Right lobe of liver (tissue), 6 donors: ENCODE data around the gene LRCH1. TPM values are rescaled to one million over a fixed set of nuclear protein-coding genes. Genes with fewer than 3 reads are reported as not detected.

Experiments
- ATAC-seq, 4 donors: fragments of 200-7000 bp; cut with Tn5 transposase; one replicate each; pipeline ENCODE4 v1.9.1; 2020; ENCODE audit warnings: mild to moderate bottlenecking in 4 of 4, moderate library complexity in 4 of 4
- DNase-seq, 3 donors: peaks; one replicate each; pipeline ENCODE4 v3.0.0-alpha.2; 2020
- H3K27ac ChIP-seq, 3 donors: fragments of 200-600 bp; one replicate each; pipeline ENCODE4 v1.8.0; 2022
- H3K27me3 ChIP-seq, 2 donors: fragments of 200-600 bp; one replicate each; pipeline ENCODE4 v1.8.0; 2022
- H3K36me3 ChIP-seq, 4 donors: fragments of 200-600 bp; sonication (generic) in 1 of 4; one replicate each; pipeline versions ENCODE4 v1.5.1 to v1.8.0; 2017 to 2022; ENCODE audit warnings: control low read depth in 1 of 4
- H3K4me1 ChIP-seq, 4 donors: fragments of 200-600 bp; sonication (generic) in 1 of 4; one replicate each; pipeline versions ENCODE4 v1.5.1 to v1.8.0; 2017 to 2022; ENCODE audit warnings: control low read depth in 1 of 4
- H3K4me3 ChIP-seq, 3 donors: fragments of 200-600 bp; one replicate each; pipeline ENCODE4 v1.8.0; 2022
- H3K9me3 ChIP-seq, 4 donors: fragments of 200-600 bp; sonication (generic) in 1 of 4; one replicate each; pipeline versions ENCODE4 v1.5.1 to v1.8.0; 2017 to 2022; ENCODE audit warnings: control low read depth in 1 of 4
- POLR2A ChIP-seq: fragments of 450-650 bp; IDR thresholded peaks from one replicate; pipeline ENCODE4 v1.6.1; 2017; ENCODE audit warnings: antibody characterized with exemption, mild to moderate bottlenecking
- WGBS: methylation state at CpG from one replicate; pipeline ENCODE4 v1.1.6; 2018; ENCODE audit warnings: low coverage, low lambda C conversion rate; ENCODE audit not compliant: insufficient coverage; ENCODE audit errors: missing lambda C conversion rate; 5-methylcytosine and 5-hydroxymethylcytosine counted together
- intact Hi-C, 2 donors: fragments of 100-400 bp; cut with DNase I; formaldehyde crosslinking; loops; one replicate each; pipeline versions ENCODE4 v1.11.2 to v1.14.1; 2022
- total RNA-seq, 6 experiments: library from RNA; depleted of rRNA in 2 of 6; stranded (reverse); fragments of >200 nt in 2 of 6; fragmentation: NEBNext Ultra II Directional in 3 of 6; extraction: Animal tissue kit (Norgen Biotek cat#: 25700) in 3 of 6; gene quantifications; one replicate each; pipeline versions ENCODE4 v1.1.0 to v1.2.4, GENCODE V29; 2016 to 2023
- TF ChIP-seq, protein P1 (sequence below), 4 donors: fragments of 200-600 bp in 3 of 4; fragments of 450-650 bp in 1 of 4; IDR thresholded peaks; one replicate each; pipeline versions ENCODE4 v1.5.1 to v1.8.0; 2016 to 2022; ENCODE audit warnings: antibody characterized with exemption in 4 of 4, mild to moderate bottlenecking in 2 of 4
- donor health status: DM: no; HTN: yes; CAD: no.
- donor health status: DM: no; HTN: no; CAD: no.
- donor health status: DM: no; HTN: no; CAD: no.
- donor health status: DM: no; HTN: yes; CAD: no.
- donor health status: DM: no; HTN: yes; CAD: no.

Gene LRCH1
- total RNA-seq, 6 experiments from 2014 or later = 5.4 to 9.6 (median 7.7) TPM

DNA sequence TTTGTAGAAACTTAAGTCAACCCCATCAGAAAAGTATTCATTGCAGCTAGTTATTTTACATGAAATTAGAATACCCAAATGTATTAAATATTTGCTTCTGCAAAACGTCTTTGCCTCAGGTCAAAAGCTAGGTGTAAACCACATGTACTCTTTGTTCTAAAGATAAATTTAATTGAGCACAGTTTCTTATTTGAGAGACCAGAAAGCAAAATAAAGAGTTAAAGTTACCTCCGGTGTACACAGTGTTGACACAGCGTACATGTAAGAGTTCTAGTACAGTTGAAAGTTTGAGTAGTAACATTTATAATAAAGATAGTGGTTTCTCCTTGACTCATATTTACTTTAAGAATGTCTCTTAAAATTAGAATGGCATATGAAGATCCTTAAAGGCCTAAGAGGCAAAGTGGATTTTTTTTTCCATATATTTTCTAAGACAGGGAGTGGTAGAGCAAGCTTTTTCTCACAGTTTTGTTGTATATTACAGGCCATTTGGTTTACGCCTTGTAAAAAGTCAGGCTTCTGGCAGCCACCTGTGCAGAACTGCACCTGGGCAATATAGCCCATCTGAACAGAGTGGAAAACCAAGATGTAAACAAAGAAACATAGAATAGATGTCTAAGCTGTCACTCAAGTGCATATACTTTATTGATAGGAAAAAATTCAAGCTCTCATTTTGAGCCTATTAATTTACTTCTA is 2.9 kb downstream of the LRCH1 start:
- TF ChIP-seq, protein P1, sequence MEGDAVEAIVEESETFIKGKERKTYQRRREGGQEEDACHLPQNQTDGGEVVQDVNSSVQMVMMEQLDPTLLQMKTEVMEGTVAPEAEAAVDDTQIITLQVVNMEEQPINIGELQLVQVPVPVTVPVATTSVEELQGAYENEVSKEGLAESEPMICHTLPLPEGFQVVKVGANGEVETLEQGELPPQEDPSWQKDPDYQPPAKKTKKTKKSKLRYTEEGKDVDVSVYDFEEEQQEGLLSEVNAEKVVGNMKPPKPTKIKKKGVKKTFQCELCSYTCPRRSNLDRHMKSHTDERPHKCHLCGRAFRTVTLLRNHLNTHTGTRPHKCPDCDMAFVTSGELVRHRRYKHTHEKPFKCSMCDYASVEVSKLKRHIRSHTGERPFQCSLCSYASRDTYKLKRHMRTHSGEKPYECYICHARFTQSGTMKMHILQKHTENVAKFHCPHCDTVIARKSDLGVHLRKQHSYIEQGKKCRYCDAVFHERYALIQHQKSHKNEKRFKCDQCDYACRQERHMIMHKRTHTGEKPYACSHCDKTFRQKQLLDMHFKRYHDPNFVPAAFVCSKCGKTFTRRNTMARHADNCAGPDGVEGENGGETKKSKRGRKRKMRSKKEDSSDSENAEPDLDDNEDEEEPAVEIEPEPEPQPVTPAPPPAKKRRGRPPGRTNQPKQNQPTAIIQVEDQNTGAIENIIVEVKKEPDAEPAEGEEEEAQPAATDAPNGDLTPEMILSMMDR (IDR thresholded peaks at IDR 0.05) = no peak
- TF ChIP-seq POLR2A = no peak
- H3K4me1 ChIP-seq = peaks cover 0 to 18% (median 5%) of the 10 kb centered on the region in 4 donors
- no peaks in the 10 kb centered on the region for H3K9me3 ChIP-seq
- no peaks in the 10 kb centered on the region for H3K27me3 ChIP-seq
- no peak overlapping the region for H3K4me3 ChIP-seq
- intact Hi-C loops = no loop called here
- DNase-seq (no peak), ATAC-seq (no peak)
- no peaks in the 10 kb centered on the region for H3K36me3 ChIP-seq
- H3K27ac ChIP-seq = no peak overlapping the region
- 34% methylated on average over 4 of the region's 4 CpGs for WGBS

DNA sequence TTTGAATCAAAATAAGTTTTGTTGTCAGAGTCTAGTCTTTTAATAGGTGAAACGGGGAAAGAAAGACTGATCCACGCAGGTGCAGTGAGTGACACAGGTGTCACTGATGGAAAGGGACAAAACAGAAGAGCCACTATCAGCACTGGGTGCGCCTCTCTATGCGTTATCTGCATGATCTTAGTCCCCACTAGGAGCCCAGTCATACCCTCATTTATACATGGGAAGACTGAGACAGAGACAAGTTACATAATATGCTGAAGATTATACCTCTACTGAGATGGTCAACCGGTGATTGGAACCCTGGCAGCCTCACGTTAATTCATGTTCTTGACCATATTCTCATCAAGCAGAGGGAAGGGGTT is 3.4 kb downstream of the LRCH1 start:
- no peaks in the 10 kb centered on the region for H3K36me3 ChIP-seq
- ATAC-seq (no peak), DNase-seq (no peak)
- intact Hi-C loops = no loop called here
- no peak overlapping the region for H3K27ac ChIP-seq
- no peak for TF ChIP-seq POLR2A
- TF ChIP-seq, protein P1 (IDR thresholded peaks at IDR 0.05) = no peak
- H3K27me3 ChIP-seq = no peaks in the 10 kb centered on the region
- no peak overlapping the region for H3K4me3 ChIP-seq
- peaks cover 0 to 18% (median 5%) of the 10 kb centered on the region in 4 donors for H3K4me1 ChIP-seq
- WGBS = 87% methylated on average over 6 of the region's 6 CpGs
- no peaks in the 10 kb centered on the region for H3K9me3 ChIP-seq

DNA sequence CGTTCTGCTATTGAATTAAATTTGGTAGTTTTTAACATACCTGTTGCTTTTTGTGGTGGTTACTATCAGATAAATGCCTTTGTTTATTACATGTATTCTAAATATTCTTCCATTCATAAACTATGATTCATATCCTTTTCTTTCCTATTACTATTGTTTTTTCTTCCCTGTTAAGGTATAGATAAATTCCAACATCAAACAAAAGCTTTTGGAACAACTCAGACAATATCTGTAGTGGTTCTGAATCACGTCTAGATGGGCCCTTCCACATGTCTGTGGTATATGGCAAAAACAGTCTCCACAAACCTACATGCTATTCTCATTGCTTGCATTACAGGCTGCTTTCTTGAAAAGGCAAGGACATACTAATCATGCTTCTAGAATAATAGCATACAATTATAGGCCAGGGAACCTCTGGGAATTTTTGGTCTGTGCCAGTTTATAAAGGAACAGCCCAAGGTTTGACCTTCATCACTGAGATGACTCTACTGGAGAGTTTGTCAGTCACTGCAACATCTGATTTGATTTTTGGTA is 6.4 kb downstream of the LRCH1 start:
- H3K4me3 ChIP-seq = no peak overlapping the region
- H3K27me3 ChIP-seq = no peaks in the 10 kb centered on the region
- no peaks in the 10 kb centered on the region for H3K9me3 ChIP-seq
- H3K27ac ChIP-seq = no peak overlapping the region
- intact Hi-C loops = no loop called here
- WGBS = 73% methylated on average over 2 of the region's 2 CpGs
- H3K36me3 ChIP-seq = no peaks in the 10 kb centered on the region
- no peak for ATAC-seq
- DNase-seq = no peak
- peaks cover 0 to 12% (median 5%) of the 10 kb centered on the region in 4 donors for H3K4me1 ChIP-seq
- TF ChIP-seq, protein P1 (IDR thresholded peaks at IDR 0.05) = no peak
- no peak for TF ChIP-seq POLR2A

DNA sequence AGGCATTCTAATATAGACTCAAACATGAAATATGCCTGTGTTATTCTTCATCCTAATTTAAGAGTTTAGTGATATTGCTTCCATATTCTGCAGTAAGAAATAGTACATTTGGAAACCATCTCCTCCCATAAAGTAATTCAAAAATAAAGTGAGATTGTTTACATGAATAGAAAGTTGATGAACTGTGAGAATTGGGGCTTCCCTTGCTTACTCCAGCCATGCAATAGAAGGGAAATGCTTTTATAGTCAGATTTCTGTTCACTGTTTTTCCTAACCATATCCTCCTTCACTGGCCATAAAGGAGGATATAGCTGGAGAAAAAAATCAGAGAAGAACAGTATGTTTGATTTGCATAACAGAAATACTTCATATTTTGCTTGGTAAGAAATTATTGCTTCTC is 7.8 kb downstream of the LRCH1 start:
- intact Hi-C loops = no loop called here
- ATAC-seq (no peak), DNase-seq (no peak)
- no peaks in the 10 kb centered on the region for H3K9me3 ChIP-seq
- TF ChIP-seq, protein P1 (IDR thresholded peaks at IDR 0.05) = no peak
- no peak for TF ChIP-seq POLR2A
- no peaks in the 10 kb centered on the region for H3K27me3 ChIP-seq
- no peak overlapping the region for H3K4me3 ChIP-seq
- no peaks in the 10 kb centered on the region for H3K36me3 ChIP-seq
- no peak overlapping the region for H3K27ac ChIP-seq
- H3K4me1 ChIP-seq = no peaks in the 10 kb centered on the region
